Vagina (tissue), 2 donors: ENCODE data around the gene TJP3.

Experiments
- POLR2A ChIP-seq, 2 donors: fragments of 450-650 bp; IDR thresholded peaks; one replicate each; pipeline ENCODE4 v1.6.1; 2017; ENCODE audit warnings: antibody characterized with exemption in 2 of 2, mild to moderate bottlenecking in 2 of 2, moderate library complexity in 2 of 2
- POLR2AphosphoS5 ChIP-seq, 2 donors: sonication (generic); formaldehyde crosslinking; IDR thresholded peaks; one replicate each; pipeline ENCODE4 v1.9.0; 2017; ENCODE audit warnings: antibody characterized with exemption in 2 of 2, mild to moderate bottlenecking in 2 of 2, low read depth in 1 of 2; ENCODE audit not compliant: insufficient read depth in 1 of 2
- TF ChIP-seq, protein P1 (sequence below), 3 experiments: fragments of 450-650 bp in 2 of 3; fragments of 200-600 bp in 1 of 3; sonication (generic) in 1 of 3; IDR thresholded peaks; one replicate each; pipeline ENCODE4 v1.5.1; 2017 to 2019; ENCODE audit warnings: antibody characterized with exemption in 3 of 3, mild to moderate bottlenecking in 2 of 3, moderate library complexity in 2 of 3

DNA sequence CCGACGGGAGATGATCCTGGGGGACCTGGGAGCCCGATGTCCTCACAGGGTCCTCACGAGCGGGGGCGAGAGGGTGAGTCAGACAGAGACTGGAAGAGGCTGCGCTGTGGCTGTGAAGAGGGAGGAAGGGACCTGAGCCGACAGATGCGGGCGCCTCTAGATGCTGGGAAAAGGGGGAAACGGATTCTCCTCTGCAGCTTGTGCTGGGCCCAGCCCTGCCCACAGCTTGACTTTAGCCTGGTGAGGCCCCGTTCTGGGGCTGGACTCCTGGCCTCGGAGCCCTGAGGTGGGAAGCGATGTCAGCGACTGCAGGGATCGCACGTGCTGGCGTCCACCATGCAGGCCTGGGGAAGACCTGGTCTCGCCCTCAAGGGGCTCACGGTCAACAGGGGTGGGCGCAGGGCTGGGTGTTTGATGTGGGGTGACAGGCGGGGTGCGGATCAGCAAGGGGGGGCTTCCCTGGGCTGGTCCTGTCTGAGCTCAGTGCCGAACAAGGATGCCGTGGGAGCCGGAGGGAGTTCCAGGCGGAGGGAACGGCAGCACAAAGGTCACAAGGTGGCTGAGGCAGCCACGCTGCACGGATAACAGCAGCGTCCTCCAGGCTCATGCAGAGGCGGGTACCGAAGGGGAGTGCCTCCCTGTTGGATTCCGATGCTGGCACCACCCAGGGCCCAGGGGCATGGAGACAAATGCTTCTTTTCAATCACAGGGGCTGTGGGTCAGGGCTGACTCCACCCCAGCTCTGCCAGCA, 39.7 kb upstream of the TJP3 start:
- TF ChIP-seq, protein P1, sequence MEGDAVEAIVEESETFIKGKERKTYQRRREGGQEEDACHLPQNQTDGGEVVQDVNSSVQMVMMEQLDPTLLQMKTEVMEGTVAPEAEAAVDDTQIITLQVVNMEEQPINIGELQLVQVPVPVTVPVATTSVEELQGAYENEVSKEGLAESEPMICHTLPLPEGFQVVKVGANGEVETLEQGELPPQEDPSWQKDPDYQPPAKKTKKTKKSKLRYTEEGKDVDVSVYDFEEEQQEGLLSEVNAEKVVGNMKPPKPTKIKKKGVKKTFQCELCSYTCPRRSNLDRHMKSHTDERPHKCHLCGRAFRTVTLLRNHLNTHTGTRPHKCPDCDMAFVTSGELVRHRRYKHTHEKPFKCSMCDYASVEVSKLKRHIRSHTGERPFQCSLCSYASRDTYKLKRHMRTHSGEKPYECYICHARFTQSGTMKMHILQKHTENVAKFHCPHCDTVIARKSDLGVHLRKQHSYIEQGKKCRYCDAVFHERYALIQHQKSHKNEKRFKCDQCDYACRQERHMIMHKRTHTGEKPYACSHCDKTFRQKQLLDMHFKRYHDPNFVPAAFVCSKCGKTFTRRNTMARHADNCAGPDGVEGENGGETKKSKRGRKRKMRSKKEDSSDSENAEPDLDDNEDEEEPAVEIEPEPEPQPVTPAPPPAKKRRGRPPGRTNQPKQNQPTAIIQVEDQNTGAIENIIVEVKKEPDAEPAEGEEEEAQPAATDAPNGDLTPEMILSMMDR (IDR thresholded peaks at IDR 0.05) = no peak
- TF ChIP-seq POLR2A (IDR thresholded peaks at IDR 0.05) (no peak), POLR2AphosphoS5 (IDR thresholded peaks at IDR 0.05; ENCODE audit: insufficient read depth in 1 of 2, low read depth in 1 of 2) (no peak)
